ENCODE results near the gene LYPD4. TPM values are rescaled to one million over a fixed set of nuclear protein-coding genes. Genes with fewer than 3 reads are reported as not detected.

The LYPD4 gene
- not detected in 2 replicates for total RNA-seq

GRCh38 chr19:41844601-41845000 lies at the start of gene LYPD4:
Gene LYPD4 (minus strand): TSS chr19:41844683. CDS start chr19:41839285, 5,398 bp downstream.

GRCh38 chr19:41882568-41883462 lies 38.3 kb upstream of the LYPD4 start, which contains the start of gene ARHGEF1:
Gene ARHGEF1 (plus strand): TSS chr19:41883184. CDS start chr19:41888083, 4,899 bp downstream.

GRCh38 chr19:41876847-41877832 lies 32.7 kb upstream of the LYPD4 start, which contains the start of gene CD79A:
Gene CD79A (plus strand): TSS chr19:41877279. CDS start chr19:41877305, 26 bp downstream.

GRCh38 chr19:41859618-41860418 lies 15.3 kb upstream of the LYPD4 start, which contains the start of gene RPS19:
Gene RPS19 (plus strand): TSS chr19:41860255. CDS start chr19:41860775, 520 bp downstream.

GRCh38 chr19:41845001-41845050 lies 343 bp upstream of the LYPD4 start, which contains the start of gene DMRTC2:
Gene DMRTC2 (plus strand): TSS chr19:41845042. CDS start chr19:41847429, 2,387 bp downstream.

DNA sequence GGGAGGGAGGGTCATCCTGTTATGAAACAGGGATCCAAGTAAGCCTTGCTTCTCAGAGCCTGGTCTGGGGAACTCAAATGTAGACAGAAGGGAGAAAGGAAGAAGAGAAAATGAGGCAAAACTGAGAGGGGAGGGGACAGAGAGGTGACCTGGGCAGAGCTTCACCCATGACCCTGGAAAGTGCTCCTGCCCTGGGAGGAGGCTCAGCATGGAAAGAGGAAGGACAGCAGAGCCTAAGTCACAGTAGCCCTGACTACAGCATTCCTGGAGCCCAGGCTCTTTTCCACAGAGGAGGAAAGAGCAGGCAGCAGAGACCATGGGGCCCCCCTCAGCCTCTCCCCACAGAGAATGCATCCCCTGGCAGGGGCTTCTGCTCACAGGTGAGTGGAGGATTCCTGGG lies 48.1 kb downstream of the LYPD4 start, which contains the start of gene CEACAM3:
Gene CEACAM3 (plus strand): TSS at position 226 of the 400 bp plus-strand sequence. CDS start 91 bp downstream, at position 317.

Other genes starting within 250 kb of the LYPD4 start
- gene CEACAM4, start 217.6 kb downstream of the LYPD4 start, total RNA-seq = not detected in 2 replicates
- not detected in 2 replicates for gene CEACAM7, start 156.4 kb downstream of the LYPD4 start, total RNA-seq
- not detected in 2 replicates for gene CEACAM5, start 136.1 kb downstream of the LYPD4 start, total RNA-seq
- not detected in 2 replicates for gene CEACAM6, start 89.2 kb downstream of the LYPD4 start, total RNA-seq
- gene CEACAM3, start 48.1 kb downstream of the LYPD4 start, total RNA-seq = not detected in 2 replicates
- not detected in 2 replicates for gene DMRTC2, start 359 bp upstream of the LYPD4 start, total RNA-seq
- 2,150 and 2,952 TPM in 2 replicates for gene RPS19, start 15.6 kb upstream of the LYPD4 start, total RNA-seq
- 0.25 and 0.33 TPM in 2 replicates for gene CD79A, start 32.6 kb upstream of the LYPD4 start, total RNA-seq
- 49.6 and 64.0 TPM in 2 replicates for gene ARHGEF1, start 38.5 kb upstream of the LYPD4 start, total RNA-seq
- gene ERFL, start 83.8 kb upstream of the LYPD4 start, total RNA-seq = not detected in 2 replicates
- 231 and 277 TPM in 2 replicates for gene RABAC1, start 114.6 kb upstream of the LYPD4 start, total RNA-seq
- under 0.01 and 0.49 TPM in 2 replicates for gene ATP1A3, start 149.5 kb upstream of the LYPD4 start, total RNA-seq
- 1.1 and 5.6 TPM in 2 replicates for gene GRIK5, start 225.5 kb upstream of the LYPD4 start, total RNA-seq
- gene ZNF574, start 231.5 kb upstream of the LYPD4 start, total RNA-seq = 19.9 and 24.0 TPM in 2 replicates